SU-DHL-6 (cell line): Measurements from ENCODE around the gene PEX16.
A peak's percentile ranks its signal among the peaks of the same experiment; 100 is the strongest.

ENCODE experiments used
- H2AFZ ChIP-seq: fragments of 200-600 bp; sonication (generic); 2 replicates; pipeline ENCODE4 v1.6.1; 2014; ENCODE audit warnings: low read depth, mild to moderate bottlenecking, moderate library complexity, mixed read lengths, antibody characterized with exemption, low read length; ENCODE audit not compliant: severe bottlenecking
- H3F3A ChIP-seq: fragments of 200-600 bp; shearing (Covaris generic); 2 replicates; pipeline ENCODE4 v1.6.0; 2016; ENCODE audit warnings: antibody characterized with exemption, mild to moderate bottlenecking; ENCODE audit not compliant: insufficient read depth
- H3K27ac ChIP-seq: fragments of 200-600 bp; sonication (generic); 2 replicates; pipeline ENCODE4 v1.5.1; 2016; ENCODE audit warnings: low read depth, mild to moderate bottlenecking, low read length, moderate library complexity, mixed read lengths
- H3K27me3 ChIP-seq: fragments of 200-600 bp; sonication (generic), shearing (Covaris generic); 2 replicates; pipeline ENCODE4 v1.6.0; 2014; ENCODE audit warnings: mild to moderate bottlenecking, low read length
- H3K36me3 ChIP-seq: fragments of 200-600 bp; sonication (generic); 2 replicates; pipeline ENCODE4 v1.6.1; 2014; ENCODE audit warnings: mild to moderate bottlenecking, low read length, mixed read lengths
- H3K4me2 ChIP-seq: fragments of 300-600, 200-600 bp; shearing (Covaris generic), sonication (generic); 2 replicates; pipeline ENCODE4 v1.6.0; 2014; ENCODE audit warnings: low read length, low read depth, mild to moderate bottlenecking; ENCODE audit not compliant: poor library complexity, severe bottlenecking
- H3K4me3 ChIP-seq: fragments of 200-600 bp; sonication (generic); 2 replicates; pipeline ENCODE4 v1.5.1; 2014; ENCODE audit warnings: antibody characterized with exemption, low read length, mild to moderate bottlenecking, mixed read lengths; ENCODE audit not compliant: insufficient read depth, poor library complexity, severe bottlenecking
- H3K79me2 ChIP-seq: fragments of 200-600 bp; sonication (generic); 2 replicates; pipeline ENCODE4 v1.6.1; 2014; ENCODE audit warnings: mild to moderate bottlenecking, low read length, moderate library complexity; ENCODE audit not compliant: insufficient read depth
- H3K9ac ChIP-seq: fragments of 200-600 bp; sonication (generic); 2 replicates; pipeline ENCODE4 v1.7.0; 2014; ENCODE audit warnings: mild to moderate bottlenecking, low read length
- H3K9me2 ChIP-seq: fragments of 200-600 bp; sonication (generic); replicated peaks from 2 replicates; pipeline ENCODE4 v1.6.1; 2014; ENCODE audit warnings: low read length; ENCODE audit not compliant: insufficient read depth
- H3K9me3 ChIP-seq: fragments of 200-600 bp; sonication (generic); 2 replicates; pipeline ENCODE4 v1.6.1; 2014; ENCODE audit warnings: low read length, mixed read lengths; ENCODE audit not compliant: insufficient read depth
- H4K20me1 ChIP-seq: fragments of 200-600 bp; sonication (generic); 2 replicates; pipeline ENCODE4 v1.6.1; 2014; ENCODE audit warnings: low read depth, mild to moderate bottlenecking, antibody characterized with exemption, low read length, moderate library complexity, mixed read lengths
- CTCF ChIP-seq: fragments of 200-600 bp; sonication (generic); IDR thresholded peaks from one replicate; pipeline ENCODE4 v1.5.1; 2017; ENCODE audit warnings: antibody characterized with exemption, mild to moderate bottlenecking, low read length, moderate library complexity; ENCODE audit not compliant: insufficient read depth, poor library complexity, severe bottlenecking
- EZH2phosphoT487 ChIP-seq: fragments of 200-600 bp; sonication (generic), shearing (Covaris generic); conservative IDR thresholded peaks from 2 replicates; pipeline ENCODE4 v1.6.1; 2018; ENCODE audit warnings: mild to moderate bottlenecking, antibody characterized with exemption, low read length, moderate library complexity, mixed read lengths

PEX16 gene

GRCh38 chr11:45919806-45920530, 2.3 kb upstream of the PEX16 start:
- H2AFZ ChIP-seq: no peak overlapping the region
- peaks cover 10% of the 10 kb centered on the region for H3F3A ChIP-seq
- H3K27ac ChIP-seq: no peak overlapping the region
- no peaks in the 10 kb centered on the region for H3K9me3 ChIP-seq
- H3K9ac ChIP-seq: no peak overlapping the region
- no peaks in the 10 kb centered on the region for H3K36me3 ChIP-seq
- no peak overlapping the region for H3K4me2 ChIP-seq
- H3K4me3 ChIP-seq: no peak overlapping the region
- no peaks in the 10 kb centered on the region for H3K27me3 ChIP-seq
- H4K20me1 ChIP-seq: no peaks in the 10 kb centered on the region
- TF ChIP-seq CTCF (no peak), EZH2phosphoT487 (no peak)
- peaks cover 16% of the 10 kb centered on the region for H3K79me2 ChIP-seq
- no peaks in the 10 kb centered on the region for H3K9me2 ChIP-seq

GRCh38 chr11:45918962-45919675, 1.4 kb upstream of the PEX16 start:
- no peaks in the 10 kb centered on the region for H3K9me2 ChIP-seq
- H4K20me1 ChIP-seq: no peaks in the 10 kb centered on the region
- H3K27me3 ChIP-seq: no peaks in the 10 kb centered on the region
- H3K4me3 ChIP-seq: peak overlapping the region; percentile 96
- H3K79me2 ChIP-seq: peaks cover 16% of the 10 kb centered on the region
- peak overlapping the region; percentile 87 for H3K27ac ChIP-seq
- peak overlapping the region; percentile 95 for H3K9ac ChIP-seq
- no peaks in the 10 kb centered on the region for H3K9me3 ChIP-seq
- H2AFZ ChIP-seq: peak overlapping the region; percentile 71
- H3F3A ChIP-seq: peaks cover 10% of the 10 kb centered on the region
- TF ChIP-seq EZH2phosphoT487: no peak
- TF ChIP-seq CTCF: no peak
- H3K36me3 ChIP-seq: no peaks in the 10 kb centered on the region
- peak overlapping the region; percentile 78 for H3K4me2 ChIP-seq

GRCh38 chr11:45918331-45918941, 759 bp upstream of the PEX16 start:
- Histone ChIP-seq H2AFZ (peak overlapping the region; percentile 71), H4K20me1 (no peaks in the 10 kb centered on the region)

More at GRCh38 chr11:45918331-45918941, 759 bp upstream of the PEX16 start:
- Histone ChIP-seq H3K9ac (peak overlapping the region; percentile 95), H3K36me3 (no peaks in the 10 kb centered on the region), H3K4me3 (peak overlapping the region; percentile 96), H3K9me3 (no peaks in the 10 kb centered on the region), H3F3A (peaks cover 10% of the 10 kb centered on the region), H3K27me3 (no peaks in the 10 kb centered on the region), H3K4me2 (peak overlapping the region; percentile 78), H3K27ac (peak overlapping the region; percentile 87), H3K9me2 (no peaks in the 10 kb centered on the region), H3K79me2 (peaks cover 16% of the 10 kb centered on the region)
- no peak for TF ChIP-seq CTCF
